HG02610 (cell line): ENCODE measurements around the gene B4GALNT3.

Experiments
- ATAC-seq: cut with Tn5 transposase; IDR thresholded peaks from one replicate; pipeline ENCODE4 v1.9.1; 2021; ENCODE audit warnings: mild to moderate bottlenecking, moderate library complexity; ENCODE audit not compliant: unreplicated experiment

The B4GALNT3 gene

GRCh38 chr12:467591-467990 is 7.9 kb downstream of the B4GALNT3 start:
- no peak for ATAC-seq

GRCh38 chr12:468671-469389 is 9.1 kb downstream of the B4GALNT3 start:
- ATAC-seq = no peak

- no peak for ATAC-seq
Observed at GRCh38 chr12:470133-470532, 10.4 kb downstream of the B4GALNT3 start.

- no peak for ATAC-seq
Observed at GRCh38 chr12:473198-473597, 13.5 kb downstream of the B4GALNT3 start.

GRCh38 chr12:473863-474577 is 14.3 kb downstream of the B4GALNT3 start:
- no peak for ATAC-seq

- ATAC-seq = no peak
Observed at GRCh38 chr12:475286-475685, 15.5 kb downstream of the B4GALNT3 start.

- no peak for ATAC-seq
Observed at GRCh38 chr12:479161-479560, 19.4 kb downstream of the B4GALNT3 start.

- no peak for ATAC-seq
Observed at GRCh38 chr12:480831-481816, 21.4 kb downstream of the B4GALNT3 start.

- ATAC-seq = no peak
Observed at GRCh38 chr12:482061-482460, 22.3 kb downstream of the B4GALNT3 start.

GRCh38 chr12:484096-484495 is 24.4 kb downstream of the B4GALNT3 start:
- ATAC-seq = no peak

- no peak for ATAC-seq
Observed at GRCh38 chr12:490260-490659, 30.5 kb downstream of the B4GALNT3 start.

GRCh38 chr12:495466-495865 is 35.7 kb downstream of the B4GALNT3 start:
- no peak for ATAC-seq

GRCh38 chr12:496736-497135 is 37.0 kb downstream of the B4GALNT3 start:
- no peak for ATAC-seq

- no peak for ATAC-seq
Observed at GRCh38 chr12:497501-498160, 37.9 kb downstream of the B4GALNT3 start.

GRCh38 chr12:499837-500458 is 40.2 kb downstream of the B4GALNT3 start:
- no peak for ATAC-seq

GRCh38 chr12:501722-502447 is 42.1 kb downstream of the B4GALNT3 start:
- no peak for ATAC-seq

- ATAC-seq = no peak
Observed at GRCh38 chr12:503111-503761, 43.5 kb downstream of the B4GALNT3 start.

- no peak for ATAC-seq
Observed at GRCh38 chr12:505221-505620, 45.5 kb downstream of the B4GALNT3 start.

GRCh38 chr12:507391-507796 is 47.7 kb downstream of the B4GALNT3 start:
- ATAC-seq = no peak
